Neutrophil (primary cell): ENCODE measurements around the gene WDR48.

Source experiments
- H3K27ac ChIP-seq: fragments of 200-600 bp; sonication (generic); 2 replicates; pipeline ENCODE4 v1.5.1; 2016; ENCODE audit warnings: mild to moderate bottlenecking, moderate library complexity
- H3K27me3 ChIP-seq: fragments of 200-600 bp; sonication (generic); 2 replicates; pipeline ENCODE4 v1.6.0; 2016; ENCODE audit warnings: mild to moderate bottlenecking
- H3K36me3 ChIP-seq: fragments of 200-600 bp; sonication (generic); 2 replicates; pipeline ENCODE4 v1.5.1; 2017
- H3K4me1 ChIP-seq, 2 experiments: fragments of 200-600 bp in 1 of 2; sonication (generic) in 1 of 2; 1 replicate in 1 of 2; 2 replicates in 1 of 2; pipeline versions ENCODE4 v1.5.1 to v1.6.1; 2013 to 2016; ENCODE audit warnings: low read depth in 1 of 2, low read length in 1 of 2, mild to moderate bottlenecking in 1 of 2, moderate library complexity in 1 of 2; ENCODE audit not compliant: control insufficient read depth in 1 of 2, insufficient read depth in 1 of 2
- H3K4me3 ChIP-seq, 2 experiments: fragments of 200-600 bp in 1 of 2; sonication (generic) in 1 of 2; 1 replicate in 1 of 2; 2 replicates in 1 of 2; pipeline ENCODE4 v1.5.1; 2013 to 2016; ENCODE audit warnings: low read depth in 1 of 2, low read length in 1 of 2, mild to moderate bottlenecking in 1 of 2, moderate library complexity in 1 of 2
- H3K9me3 ChIP-seq: fragments of 200-600 bp; sonication (generic); 2 replicates; pipeline ENCODE4 v1.5.1; 2016
- TF ChIP-seq, protein P1 (sequence below): fragments of 200-600 bp; sonication (generic); IDR thresholded peaks from 2 replicates; pipeline ENCODE4 v1.5.1; 2016; ENCODE audit warnings: antibody characterized with exemption

WDR48 gene

DNA sequence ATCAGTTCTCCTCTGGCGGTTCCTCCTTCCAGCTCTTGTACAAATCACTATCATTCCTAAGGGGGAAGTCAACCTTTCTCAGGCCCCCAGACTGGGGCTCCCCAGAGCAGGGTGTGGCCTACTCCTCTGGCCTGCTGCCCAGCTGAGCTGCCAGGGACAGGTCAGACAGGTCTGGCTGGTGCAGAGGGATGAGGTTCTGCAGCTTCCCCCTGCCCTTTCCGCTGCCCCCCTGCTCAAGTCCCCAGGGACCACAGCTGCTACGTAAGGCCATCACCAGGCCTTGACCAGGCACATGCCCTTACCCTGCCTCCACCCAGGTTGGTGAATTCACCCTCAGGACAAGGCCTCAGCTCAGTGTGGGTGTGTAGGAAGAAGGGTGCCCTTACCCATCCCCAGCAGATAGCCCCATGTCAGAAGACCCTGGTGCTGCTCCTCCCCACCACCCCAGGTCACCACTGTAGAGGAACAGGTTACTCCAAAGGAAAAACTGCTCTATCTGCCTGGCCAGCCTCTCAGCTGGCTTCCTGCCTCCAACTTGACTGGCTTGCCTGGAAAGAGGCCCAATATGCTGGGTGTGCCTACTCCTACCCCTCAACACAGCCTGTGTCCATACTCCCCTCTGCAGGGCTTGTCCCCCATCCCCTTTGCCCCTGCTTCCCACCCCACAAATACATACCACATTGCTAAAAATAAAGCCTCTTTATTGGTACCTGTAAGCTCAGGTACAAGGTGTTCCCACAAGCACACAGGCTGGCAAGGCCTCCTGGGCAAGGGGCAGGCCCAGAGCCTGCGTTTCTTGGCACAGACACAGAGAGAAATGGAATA, 89.6 kb downstream of the WDR48 start:
- TF ChIP-seq, protein P1, sequence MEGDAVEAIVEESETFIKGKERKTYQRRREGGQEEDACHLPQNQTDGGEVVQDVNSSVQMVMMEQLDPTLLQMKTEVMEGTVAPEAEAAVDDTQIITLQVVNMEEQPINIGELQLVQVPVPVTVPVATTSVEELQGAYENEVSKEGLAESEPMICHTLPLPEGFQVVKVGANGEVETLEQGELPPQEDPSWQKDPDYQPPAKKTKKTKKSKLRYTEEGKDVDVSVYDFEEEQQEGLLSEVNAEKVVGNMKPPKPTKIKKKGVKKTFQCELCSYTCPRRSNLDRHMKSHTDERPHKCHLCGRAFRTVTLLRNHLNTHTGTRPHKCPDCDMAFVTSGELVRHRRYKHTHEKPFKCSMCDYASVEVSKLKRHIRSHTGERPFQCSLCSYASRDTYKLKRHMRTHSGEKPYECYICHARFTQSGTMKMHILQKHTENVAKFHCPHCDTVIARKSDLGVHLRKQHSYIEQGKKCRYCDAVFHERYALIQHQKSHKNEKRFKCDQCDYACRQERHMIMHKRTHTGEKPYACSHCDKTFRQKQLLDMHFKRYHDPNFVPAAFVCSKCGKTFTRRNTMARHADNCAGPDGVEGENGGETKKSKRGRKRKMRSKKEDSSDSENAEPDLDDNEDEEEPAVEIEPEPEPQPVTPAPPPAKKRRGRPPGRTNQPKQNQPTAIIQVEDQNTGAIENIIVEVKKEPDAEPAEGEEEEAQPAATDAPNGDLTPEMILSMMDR: no peak
- Histone ChIP-seq H3K27ac (peak overlapping the region; percentile 63), H3K36me3 (peaks cover 66% of the 10 kb centered on the region), H3K9me3 (peaks cover 6% of the 10 kb centered on the region), H3K4me1 (peaks cover 21 to 26% of the 10 kb centered on the region in 2 experiments), H3K4me3 (no peak overlapping the region), H3K27me3 (no peaks in the 10 kb centered on the region)

DNA sequence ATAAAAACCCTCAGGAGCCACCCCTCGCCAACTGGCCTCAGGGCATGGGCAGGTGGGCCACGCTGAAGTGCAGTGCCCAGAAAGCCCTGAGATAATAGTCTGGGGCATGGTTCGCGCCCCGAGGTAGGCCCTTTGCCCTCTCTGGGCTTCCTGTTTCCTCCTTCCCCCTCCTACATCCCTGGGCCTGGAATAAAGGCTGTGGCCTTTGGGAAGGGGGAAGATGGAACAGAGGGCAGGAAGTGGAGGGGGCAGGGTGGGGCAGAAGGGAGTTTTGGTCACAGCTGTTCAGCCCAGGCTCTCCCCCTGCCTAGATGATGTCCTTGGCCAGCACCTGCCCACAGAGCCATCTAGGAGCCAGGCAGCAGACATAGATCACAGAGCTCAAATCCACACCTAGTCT, 90.3 kb downstream of the WDR48 start:
- peaks cover 72% of the 10 kb centered on the region for H3K36me3 ChIP-seq
- TF ChIP-seq, protein P1: no peak
- H3K4me3 ChIP-seq: no peak overlapping the region
- H3K27me3 ChIP-seq: no peaks in the 10 kb centered on the region
- peaks cover 6% of the 10 kb centered on the region for H3K9me3 ChIP-seq
- H3K4me1 ChIP-seq: peaks cover 28 to 33% of the 10 kb centered on the region in 2 experiments
- H3K27ac ChIP-seq: peak overlapping the region; percentile 63

DNA sequence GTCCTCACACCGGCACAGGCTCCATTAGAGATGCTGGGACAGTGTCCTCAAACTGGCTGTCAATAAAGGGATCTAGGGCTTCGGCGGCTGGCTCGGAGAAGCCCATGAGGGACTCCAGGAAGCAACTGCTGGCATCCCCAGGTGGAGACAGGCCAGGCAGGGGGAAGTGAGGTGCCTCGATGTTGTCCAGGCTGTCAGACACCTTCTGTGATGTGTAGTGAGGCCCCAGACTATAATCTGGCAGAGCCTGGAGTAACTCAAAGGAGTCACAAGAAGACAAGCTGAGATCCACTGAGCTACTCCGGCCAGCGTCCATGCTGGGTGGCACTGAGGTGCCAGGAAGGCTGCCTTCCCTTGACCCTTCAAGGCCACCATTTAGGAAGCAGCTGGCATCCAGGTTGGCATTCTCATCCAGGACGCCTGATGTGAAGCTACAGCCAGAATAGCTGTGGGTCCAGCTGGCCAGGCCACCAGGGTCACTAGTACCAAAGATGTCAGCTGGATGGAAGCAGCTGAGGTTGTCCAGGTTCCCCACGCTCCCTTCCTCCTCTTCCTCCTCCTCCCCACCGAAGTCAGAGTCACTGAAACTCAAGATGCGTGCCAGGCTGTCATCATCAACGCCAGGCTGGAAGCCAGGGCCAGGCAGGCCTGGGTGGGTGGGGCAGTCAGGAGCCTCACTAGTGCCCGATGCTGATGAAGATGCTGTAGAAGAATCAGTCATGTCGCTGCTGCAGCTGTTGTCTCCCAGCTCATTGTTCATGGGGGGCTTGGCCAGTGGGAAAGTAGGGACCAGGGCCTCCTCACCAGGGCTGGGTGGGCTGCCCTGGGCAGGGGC, 91.5 kb downstream of the WDR48 start:
- Histone ChIP-seq H3K27ac (no peak overlapping the region), H3K4me1 (peaks cover 40 to 45% of the 10 kb centered on the region in 2 experiments), H3K36me3 (peaks cover 73% of the 10 kb centered on the region), H3K9me3 (peaks cover 6% of the 10 kb centered on the region), H3K27me3 (no peaks in the 10 kb centered on the region), H3K4me3 (no peak overlapping the region)
- TF ChIP-seq, protein P1: no peak

DNA sequence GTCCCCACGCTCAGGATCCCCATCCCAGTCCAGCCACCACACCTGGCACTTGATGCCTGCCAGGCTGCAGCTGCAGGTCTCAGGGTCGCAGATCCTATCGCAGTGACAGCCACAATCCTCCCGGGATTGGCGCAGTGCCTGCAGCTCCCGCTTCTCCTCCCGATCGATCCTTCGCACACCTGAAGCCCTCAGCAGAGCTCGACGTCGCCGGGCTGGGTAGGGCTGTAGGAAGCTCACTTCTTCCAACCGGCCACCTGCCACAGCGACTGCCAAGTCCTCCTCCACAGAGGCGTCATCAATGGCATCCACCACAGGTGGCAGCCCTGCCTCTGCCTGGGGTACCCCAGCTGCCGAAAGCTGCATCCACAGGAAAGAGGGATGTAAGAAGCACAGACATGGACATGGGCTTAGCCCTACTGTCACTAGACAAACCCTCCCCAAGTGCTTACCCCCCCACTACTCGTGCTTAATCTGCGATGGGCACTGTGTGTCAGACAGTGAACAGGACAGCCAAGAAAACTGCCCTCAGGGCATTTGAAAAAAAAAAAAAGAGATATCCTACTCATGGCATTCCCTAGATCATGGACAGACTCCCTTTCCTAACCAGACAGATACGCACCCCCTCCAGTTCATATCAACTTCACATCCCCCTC, 92.4 kb downstream of the WDR48 start:
- H3K4me3 ChIP-seq: no peak overlapping the region

More for the DNA sequence above, 92.4 kb downstream of the WDR48 start:
- H3K27me3 ChIP-seq: no peaks in the 10 kb centered on the region
- H3K27ac ChIP-seq: no peak overlapping the region
- TF ChIP-seq, protein P1: no peak
- H3K9me3 ChIP-seq: peaks cover 6% of the 10 kb centered on the region
- peaks cover 73% of the 10 kb centered on the region for H3K36me3 ChIP-seq
- peaks cover 49 to 54% of the 10 kb centered on the region in 2 experiments for H3K4me1 ChIP-seq
